ENCODE measurements around the gene ARFRP1. TPM values are rescaled to one million over a fixed set of nuclear protein-coding genes. Genes with fewer than 3 reads are reported as not detected.

The ARFRP1 gene
- total and polyA plus RNA-seq, 2 of the 13 experiments (the other 11 are each of a cell fraction or from before 2014, with no cell fraction given), result 32.0 to 51.1 TPM

DNA sequence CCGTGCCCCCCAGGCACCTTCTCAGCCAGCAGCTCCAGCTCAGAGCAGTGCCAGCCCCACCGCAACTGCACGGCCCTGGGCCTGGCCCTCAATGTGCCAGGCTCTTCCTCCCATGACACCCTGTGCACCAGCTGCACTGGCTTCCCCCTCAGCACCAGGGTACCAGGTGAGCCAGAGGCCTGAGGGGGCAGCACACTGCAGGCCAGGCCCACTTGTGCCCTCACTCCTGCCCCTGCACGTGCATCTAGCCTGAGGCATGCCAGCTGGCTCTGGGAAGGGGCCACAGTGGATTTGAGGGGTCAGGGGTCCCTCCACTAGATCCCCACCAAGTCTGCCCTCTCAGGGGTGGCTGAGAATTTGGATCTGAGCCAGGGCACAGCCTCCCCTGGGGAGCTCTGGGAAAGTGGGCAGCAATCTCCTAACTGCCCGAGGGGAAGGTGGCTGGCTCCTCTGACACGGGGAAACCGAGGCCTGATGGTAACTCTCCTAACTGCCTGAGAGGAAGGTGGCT, 10.4 kb downstream of the ARFRP1 start (continued):
- TF ChIP-seq, protein P1, sequence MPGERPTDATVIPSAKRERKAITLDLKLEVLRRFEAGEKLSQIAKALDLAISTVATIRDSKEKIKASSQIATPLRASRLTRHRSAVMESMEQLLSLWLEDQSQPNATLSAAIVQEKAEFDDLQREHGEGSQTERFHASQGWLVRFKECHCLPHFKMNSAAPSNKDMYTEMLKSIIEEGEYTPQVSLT (CRISPR knock-in tag; IDR thresholded peaks at IDR 0.05; ENCODE audit: borderline replicate concordance, low read depth), result no peak
- TF ChIP-seq YEATS2 (CRISPR knock-in tag; IDR thresholded peaks at IDR 0.05; ENCODE audit: borderline replicate concordance) (0 out of 2 replicates have a peak, but pooled peaks have one; percentile 1), AGO2 (optimal IDR thresholded peaks at IDR 0.05; ENCODE audit: low read depth, low read length) (peak; percentile 77), ZNF557 (CRISPR knock-in tag; IDR thresholded peaks at IDR 0.05) (no peak), CHD2 (IDR thresholded peaks at IDR 0.05; ENCODE audit: low read depth, low read length) (no peak), ZNF496 (CRISPR knock-in tag; IDR thresholded peaks at IDR 0.05; ENCODE audit: insufficient replicate concordance) (no peak), ATAD3A (CRISPR knock-in tag; IDR thresholded peaks at IDR 0.05) (no peak), RCOR2 (CRISPR knock-in tag; IDR thresholded peaks at IDR 0.05) (no peak), KLF9 (CRISPR knock-in tag; IDR thresholded peaks at IDR 0.05; ENCODE audit: low read depth) (no peak), SIN3A (IDR thresholded peaks at IDR 0.05; ENCODE audit: borderline replicate concordance, low read depth, low read length) (0 out of 2 replicates have a peak, but pooled peaks have one; percentile 6), ARID2 (CRISPR knock-in tag; IDR thresholded peaks at IDR 0.05; ENCODE audit: borderline replicate concordance) (no peak), PRMT3 (CRISPR knock-in tag; IDR thresholded peaks at IDR 0.05; ENCODE audit: borderline replicate concordance, low read depth) (no peak), HDAC2 (CRISPR knock-in tag; IDR thresholded peaks at IDR 0.05) (no peak), NR2F1 (CRISPR knock-in tag; IDR thresholded peaks at IDR 0.05) (no peak), ZZZ3 (CRISPR knock-in tag; IDR thresholded peaks at IDR 0.05; ENCODE audit: borderline replicate concordance) (0 out of 2 replicates have a peak, but pooled peaks have one; percentile 59), NCOA2 (CRISPR knock-in tag; IDR thresholded peaks at IDR 0.05) (no peak; the same call in 1 of the 2 replicates)
- TF ChIP-seq, protein P2, sequence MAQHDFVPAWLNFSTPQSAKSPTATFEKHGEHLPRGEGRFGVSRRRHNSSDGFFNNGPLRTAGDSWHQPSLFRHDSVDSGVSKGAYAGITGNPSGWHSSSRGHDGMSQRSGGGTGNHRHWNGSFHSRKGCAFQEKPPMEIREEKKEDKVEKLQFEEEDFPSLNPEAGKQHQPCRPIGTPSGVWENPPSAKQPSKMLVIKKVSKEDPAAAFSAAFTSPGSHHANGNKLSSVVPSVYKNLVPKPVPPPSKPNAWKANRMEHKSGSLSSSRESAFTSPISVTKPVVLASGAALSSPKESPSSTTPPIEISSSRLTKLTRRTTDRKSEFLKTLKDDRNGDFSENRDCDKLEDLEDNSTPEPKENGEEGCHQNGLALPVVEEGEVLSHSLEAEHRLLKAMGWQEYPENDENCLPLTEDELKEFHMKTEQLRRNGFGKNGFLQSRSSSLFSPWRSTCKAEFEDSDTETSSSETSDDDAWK (CRISPR knock-in tag; IDR thresholded peaks at IDR 0.05), result no peak
- TF ChIP-seq, protein P3, sequence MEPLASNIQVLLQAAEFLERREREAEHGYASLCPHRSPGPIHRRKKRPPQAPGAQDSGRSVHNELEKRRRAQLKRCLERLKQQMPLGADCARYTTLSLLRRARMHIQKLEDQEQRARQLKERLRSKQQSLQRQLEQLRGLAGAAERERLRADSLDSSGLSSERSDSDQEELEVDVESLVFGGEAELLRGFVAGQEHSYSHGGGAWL (CRISPR knock-in tag; IDR thresholded peaks at IDR 0.05), result no peak
- TF ChIP-seq, protein P4, sequence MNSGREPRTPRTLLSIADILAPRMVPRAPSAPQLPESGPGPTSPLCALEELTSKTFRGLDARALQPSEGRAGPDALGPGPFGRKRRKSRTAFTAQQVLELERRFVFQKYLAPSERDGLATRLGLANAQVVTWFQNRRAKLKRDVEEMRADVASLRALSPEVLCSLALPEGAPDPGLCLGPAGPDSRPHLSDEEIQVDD (CRISPR knock-in tag; IDR thresholded peaks at IDR 0.05; ENCODE audit: borderline replicate concordance), result 0 out of 2 replicates have a peak, but pooled peaks have one; percentile 49
- TF ChIP-seq, protein P5, sequence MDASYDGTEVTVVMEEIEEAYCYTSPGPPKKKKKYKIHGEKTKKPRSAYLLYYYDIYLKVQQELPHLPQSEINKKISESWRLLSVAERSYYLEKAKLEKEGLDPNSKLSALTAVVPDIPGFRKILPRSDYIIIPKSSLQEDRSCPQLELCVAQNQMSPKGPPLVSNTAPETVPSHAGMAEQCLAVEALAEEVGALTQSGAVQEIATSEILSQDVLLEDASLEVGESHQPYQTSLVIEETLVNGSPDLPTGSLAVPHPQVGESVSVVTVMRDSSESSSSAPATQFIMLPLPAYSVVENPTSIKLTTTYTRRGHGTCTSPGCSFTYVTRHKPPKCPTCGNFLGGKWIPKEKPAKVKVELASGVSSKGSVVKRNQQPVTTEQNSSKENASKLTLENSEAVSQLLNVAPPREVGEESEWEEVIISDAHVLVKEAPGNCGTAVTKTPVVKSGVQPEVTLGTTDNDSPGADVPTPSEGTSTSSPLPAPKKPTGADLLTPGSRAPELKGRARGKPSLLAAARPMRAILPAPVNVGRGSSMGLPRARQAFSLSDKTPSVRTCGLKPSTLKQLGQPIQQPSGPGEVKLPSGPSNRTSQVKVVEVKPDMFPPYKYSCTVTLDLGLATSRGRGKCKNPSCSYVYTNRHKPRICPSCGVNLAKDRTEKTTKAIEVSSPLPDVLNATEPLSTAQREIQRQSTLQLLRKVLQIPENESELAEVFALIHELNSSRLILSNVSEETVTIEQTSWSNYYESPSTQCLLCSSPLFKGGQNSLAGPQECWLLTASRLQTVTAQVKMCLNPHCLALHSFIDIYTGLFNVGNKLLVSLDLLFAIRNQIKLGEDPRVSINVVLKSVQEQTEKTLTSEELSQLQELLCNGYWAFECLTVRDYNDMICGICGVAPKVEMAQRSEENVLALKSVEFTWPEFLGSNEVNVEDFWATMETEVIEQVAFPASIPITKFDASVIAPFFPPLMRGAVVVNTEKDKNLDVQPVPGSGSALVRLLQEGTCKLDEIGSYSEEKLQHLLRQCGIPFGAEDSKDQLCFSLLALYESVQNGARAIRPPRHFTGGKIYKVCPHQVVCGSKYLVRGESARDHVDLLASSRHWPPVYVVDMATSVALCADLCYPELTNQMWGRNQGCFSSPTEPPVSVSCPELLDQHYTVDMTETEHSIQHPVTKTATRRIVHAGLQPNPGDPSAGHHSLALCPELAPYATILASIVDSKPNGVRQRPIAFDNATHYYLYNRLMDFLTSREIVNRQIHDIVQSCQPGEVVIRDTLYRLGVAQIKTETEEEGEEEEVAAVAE (CRISPR knock-in tag; IDR thresholded peaks at IDR 0.05; ENCODE audit: borderline replicate concordance), result no peak
- TF ChIP-seq, protein P6, sequence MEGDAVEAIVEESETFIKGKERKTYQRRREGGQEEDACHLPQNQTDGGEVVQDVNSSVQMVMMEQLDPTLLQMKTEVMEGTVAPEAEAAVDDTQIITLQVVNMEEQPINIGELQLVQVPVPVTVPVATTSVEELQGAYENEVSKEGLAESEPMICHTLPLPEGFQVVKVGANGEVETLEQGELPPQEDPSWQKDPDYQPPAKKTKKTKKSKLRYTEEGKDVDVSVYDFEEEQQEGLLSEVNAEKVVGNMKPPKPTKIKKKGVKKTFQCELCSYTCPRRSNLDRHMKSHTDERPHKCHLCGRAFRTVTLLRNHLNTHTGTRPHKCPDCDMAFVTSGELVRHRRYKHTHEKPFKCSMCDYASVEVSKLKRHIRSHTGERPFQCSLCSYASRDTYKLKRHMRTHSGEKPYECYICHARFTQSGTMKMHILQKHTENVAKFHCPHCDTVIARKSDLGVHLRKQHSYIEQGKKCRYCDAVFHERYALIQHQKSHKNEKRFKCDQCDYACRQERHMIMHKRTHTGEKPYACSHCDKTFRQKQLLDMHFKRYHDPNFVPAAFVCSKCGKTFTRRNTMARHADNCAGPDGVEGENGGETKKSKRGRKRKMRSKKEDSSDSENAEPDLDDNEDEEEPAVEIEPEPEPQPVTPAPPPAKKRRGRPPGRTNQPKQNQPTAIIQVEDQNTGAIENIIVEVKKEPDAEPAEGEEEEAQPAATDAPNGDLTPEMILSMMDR (CRISPR knock-in tag; IDR thresholded peaks at IDR 0.05), result peak; percentile 11; the same call in 1 of the 2 replicates
